Suprapubic skin (tissue), 3 donors: ENCODE measurements around the gene KIAA0319L.
"Not testable (repeated sequence)": the region's sequence is repeated elsewhere in the genome, so short reads cannot be mapped to it uniquely, and the experiment has no call there.

ENCODE experiments used
- POLR2A ChIP-seq, 2 donors: fragments of 450-650 bp; IDR thresholded peaks; one replicate each; pipeline ENCODE4 v1.6.1; 2017; ENCODE audit warnings: antibody characterized with exemption in 2 of 2, mild to moderate bottlenecking in 2 of 2, moderate library complexity in 2 of 2
- TF ChIP-seq, protein P1 (sequence below), 2 donors: fragments of 200-600 bp in 1 of 2; fragments of 450-650 bp in 1 of 2; sonication (generic) in 1 of 2; IDR thresholded peaks; one replicate each; pipeline ENCODE4 v1.5.1; 2016 to 2019; ENCODE audit warnings: antibody characterized with exemption in 2 of 2, mild to moderate bottlenecking in 1 of 2, moderate library complexity in 1 of 2

DNA sequence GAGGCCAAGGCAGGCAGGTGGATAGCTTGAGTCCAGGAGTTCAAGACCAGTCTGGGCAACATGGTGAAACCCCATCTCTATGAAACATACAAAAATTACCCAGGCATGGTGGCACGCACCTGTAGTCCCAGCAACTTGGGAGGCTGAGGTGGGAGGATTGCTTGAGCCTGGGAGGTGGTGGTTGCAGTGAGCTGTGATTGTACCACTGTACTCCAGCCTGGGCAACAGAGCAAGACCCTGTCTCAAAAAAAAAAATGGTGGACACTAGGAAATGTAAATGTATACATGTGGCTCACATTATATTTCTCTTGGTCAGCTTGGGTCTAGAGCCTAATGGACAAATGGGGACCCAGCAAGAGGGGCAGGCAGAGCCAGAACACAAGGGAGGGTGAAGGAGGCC is 28.6 kb upstream of the KIAA0319L start:
- TF ChIP-seq, protein P1, sequence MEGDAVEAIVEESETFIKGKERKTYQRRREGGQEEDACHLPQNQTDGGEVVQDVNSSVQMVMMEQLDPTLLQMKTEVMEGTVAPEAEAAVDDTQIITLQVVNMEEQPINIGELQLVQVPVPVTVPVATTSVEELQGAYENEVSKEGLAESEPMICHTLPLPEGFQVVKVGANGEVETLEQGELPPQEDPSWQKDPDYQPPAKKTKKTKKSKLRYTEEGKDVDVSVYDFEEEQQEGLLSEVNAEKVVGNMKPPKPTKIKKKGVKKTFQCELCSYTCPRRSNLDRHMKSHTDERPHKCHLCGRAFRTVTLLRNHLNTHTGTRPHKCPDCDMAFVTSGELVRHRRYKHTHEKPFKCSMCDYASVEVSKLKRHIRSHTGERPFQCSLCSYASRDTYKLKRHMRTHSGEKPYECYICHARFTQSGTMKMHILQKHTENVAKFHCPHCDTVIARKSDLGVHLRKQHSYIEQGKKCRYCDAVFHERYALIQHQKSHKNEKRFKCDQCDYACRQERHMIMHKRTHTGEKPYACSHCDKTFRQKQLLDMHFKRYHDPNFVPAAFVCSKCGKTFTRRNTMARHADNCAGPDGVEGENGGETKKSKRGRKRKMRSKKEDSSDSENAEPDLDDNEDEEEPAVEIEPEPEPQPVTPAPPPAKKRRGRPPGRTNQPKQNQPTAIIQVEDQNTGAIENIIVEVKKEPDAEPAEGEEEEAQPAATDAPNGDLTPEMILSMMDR (IDR thresholded peaks at IDR 0.05), result not testable (repeated sequence)
- not testable (repeated sequence) for TF ChIP-seq POLR2A (IDR thresholded peaks at IDR 0.05)
